NCI-H69 (cell line): ENCODE measurements around the gene MGAT3.

Experiments
- DNase-seq: peaks from one replicate; lab custom pipeline; 2025; lab: John Stamatoyannopoulos, UW

The MGAT3 gene

DNA sequence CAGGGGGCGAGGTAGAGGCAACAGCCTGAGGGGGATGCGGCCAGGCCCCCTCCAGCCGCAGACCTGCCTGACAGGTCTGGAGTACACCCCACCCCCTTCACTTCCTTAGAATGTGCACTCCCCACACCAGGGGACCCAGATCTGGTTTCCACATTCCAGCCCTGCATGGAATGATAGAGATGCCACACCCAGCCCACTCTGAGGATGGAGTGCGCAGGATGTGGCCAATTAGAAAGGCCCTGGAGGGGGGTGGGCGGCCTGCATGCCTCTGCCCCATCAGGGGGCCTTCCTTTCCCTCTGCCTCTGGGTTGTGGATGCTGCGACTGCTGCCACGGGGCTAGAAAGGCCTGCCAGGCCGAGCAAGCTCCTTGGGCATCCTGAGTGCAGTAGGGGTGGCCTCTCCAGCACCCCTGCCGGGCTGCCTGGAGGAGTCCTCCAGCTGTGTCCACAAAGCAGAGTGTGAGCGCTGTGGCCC lies 28.2 kb upstream of the MGAT3 start:
- DNase-seq = peak; percentile 97

DNA sequence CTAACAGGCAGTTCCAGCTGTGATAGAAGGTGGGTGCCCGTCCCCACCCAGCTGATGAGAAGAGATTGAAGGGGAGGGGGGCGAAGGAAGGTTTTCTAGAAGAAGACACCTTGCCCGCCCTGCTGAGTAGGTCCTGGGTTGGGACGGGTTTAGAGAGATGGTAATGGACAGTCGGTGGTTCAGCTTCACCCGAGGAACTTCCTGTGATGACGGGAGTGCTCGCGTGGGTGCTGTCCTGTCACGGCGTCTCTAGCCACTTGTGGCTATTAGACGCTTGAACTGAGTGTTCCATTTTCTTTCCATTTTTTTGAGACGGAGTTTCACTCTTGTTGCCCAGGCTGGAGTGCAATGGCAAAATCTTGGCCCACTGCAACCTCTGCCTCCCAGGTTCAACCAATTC lies 27.6 kb upstream of the MGAT3 start:
- no peak for DNase-seq

- DNase-seq = no peak
Measured at GRCh38 chr22:39429916-39430575, 26.8 kb upstream of the MGAT3 start.

GRCh38 chr22:39430576-39431150 lies 26.1 kb upstream of the MGAT3 start:
- no peak for DNase-seq

DNA sequence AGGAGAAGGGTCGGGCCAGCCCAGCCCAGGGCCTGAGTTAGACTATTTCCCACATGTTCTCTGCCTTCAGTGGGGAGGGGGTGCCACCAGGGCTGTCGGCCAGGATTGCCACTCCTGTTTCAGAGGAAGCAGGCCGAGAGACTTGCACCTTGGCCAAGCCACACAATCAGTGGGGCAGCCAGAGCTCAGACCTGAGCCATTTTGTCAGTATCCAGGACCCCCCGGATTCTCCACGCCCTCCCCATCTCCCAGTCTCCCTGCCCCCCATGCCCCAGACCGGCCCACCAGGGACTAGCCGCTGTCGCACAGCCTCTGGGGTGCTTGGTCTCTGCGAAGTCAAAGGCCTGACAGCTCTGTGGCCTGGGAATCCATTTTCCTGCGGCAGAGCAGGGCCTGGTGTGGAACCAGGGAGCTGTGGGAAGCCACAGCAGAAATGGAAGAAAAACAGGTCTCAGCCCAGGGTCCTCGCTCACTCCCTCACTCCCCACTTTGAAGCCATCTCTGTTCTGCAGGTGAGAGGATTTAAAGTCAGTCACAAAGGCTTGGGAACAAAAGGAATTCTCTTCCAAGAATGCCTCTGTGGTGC lies 25.5 kb upstream of the MGAT3 start:
- no peak for DNase-seq

DNA sequence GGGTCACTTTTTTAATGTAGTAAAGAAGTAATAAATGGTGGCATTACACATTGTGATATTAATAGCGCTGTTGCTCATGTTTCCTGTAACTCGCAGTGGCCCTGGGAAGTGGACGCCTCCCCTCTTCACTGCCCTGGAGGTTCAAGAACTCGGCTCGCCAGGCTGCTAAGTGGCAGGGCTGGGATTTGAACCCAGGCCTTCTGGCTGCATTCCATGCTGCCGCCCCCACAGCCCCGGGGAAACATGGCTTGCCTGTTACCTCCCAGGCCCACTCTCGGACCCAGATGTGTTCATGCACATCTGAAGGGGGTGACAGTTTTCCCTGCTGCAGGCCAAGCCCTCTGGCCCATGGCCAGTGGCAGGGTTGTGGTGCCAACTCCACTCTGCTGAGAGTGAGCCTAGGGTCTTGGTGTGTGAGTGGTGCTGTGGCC lies 25.0 kb upstream of the MGAT3 start:
- DNase-seq = no peak

GRCh38 chr22:39432361-39432811 lies 24.4 kb upstream of the MGAT3 start:
- no peak for DNase-seq

DNA sequence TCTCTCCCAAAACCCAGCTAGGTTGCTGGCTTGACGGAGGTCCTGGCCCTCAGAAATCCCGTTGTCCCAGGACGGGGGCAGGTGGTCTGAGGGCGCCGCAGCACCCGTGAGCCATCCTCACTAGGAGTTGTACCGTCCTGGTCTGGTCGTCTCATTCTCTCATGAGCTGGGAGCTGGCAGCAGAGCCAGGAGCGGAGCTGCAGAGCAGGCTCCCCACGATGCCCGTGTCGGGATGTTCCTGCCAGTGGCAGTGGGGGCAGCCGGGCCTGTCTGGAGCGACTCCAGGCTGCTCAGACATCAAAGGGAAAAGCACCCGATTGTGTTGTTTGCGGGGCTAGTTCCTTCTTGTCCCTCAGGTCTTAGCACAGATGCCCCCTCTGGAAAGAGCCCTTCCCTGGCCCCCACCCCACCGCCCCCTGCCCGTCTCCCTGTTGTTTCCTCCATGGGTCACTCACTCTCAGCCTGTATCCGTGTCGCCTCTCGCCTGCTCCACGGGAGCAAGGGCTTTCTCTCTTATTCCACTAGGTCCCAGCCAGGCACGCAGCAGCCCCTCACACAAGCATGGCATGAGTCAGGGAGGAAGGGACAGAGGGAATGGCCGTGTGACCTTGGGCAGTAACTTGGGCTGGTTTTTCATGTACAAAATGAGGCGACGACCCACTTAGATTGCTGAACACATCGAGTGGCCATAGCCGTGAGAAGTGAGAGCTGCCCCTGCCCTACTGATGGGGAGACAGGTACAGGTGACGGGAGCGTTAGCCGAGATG lies 23.2 kb upstream of the MGAT3 start:
- DNase-seq = no peak

- no peak for DNase-seq
Measured at GRCh38 chr22:39434243-39434653, 22.6 kb upstream of the MGAT3 start.

- DNase-seq = no peak
Measured at GRCh38 chr22:39434721-39435120, 22.1 kb upstream of the MGAT3 start.

- no peak for DNase-seq
Measured at GRCh38 chr22:39435616-39436015, 21.2 kb upstream of the MGAT3 start.

- DNase-seq = peak; percentile 60
Measured at GRCh38 chr22:39437791-39438704, 18.8 kb upstream of the MGAT3 start.

DNA sequence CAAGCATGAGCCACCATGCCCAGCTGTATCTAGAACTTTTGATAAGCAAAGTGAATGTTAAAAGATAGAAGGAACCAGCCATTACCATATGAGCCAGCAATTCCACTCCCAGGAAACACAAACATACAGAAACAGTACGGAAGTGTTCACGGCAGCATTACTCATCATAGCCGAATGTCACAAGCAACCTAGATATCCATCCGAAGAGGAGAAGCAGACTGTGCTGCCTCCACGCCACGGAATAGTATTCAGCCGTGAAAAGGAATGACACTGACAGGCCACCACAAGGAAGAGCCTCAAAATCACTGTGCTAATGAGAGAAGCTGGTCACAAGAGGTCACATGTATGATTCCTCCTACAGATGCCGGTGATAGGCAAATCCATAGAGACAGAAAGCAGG lies 17.6 kb upstream of the MGAT3 start:
- no peak for DNase-seq

DNA sequence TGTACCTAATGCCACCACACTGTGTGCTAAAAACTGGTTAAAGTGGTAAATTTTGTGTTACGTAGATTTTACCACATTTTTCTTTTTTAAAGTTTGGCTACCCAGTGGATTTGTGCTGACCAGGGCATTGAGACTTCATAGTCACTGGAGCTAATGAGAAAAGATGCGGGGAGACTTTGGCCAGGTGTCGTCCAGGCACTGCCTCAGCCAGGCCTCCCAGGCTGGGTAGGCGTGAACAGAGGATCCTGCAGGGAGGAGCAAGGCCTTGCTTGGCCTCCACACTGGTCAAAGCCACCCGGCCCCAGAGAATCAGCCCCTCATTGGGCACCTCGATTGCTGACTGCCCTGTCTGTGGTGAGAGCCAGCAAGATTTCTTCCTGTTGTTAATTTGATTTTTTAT lies 13.4 kb upstream of the MGAT3 start:
- DNase-seq = no peak

- DNase-seq = no peak
Measured at GRCh38 chr22:39444247-39444800, 12.5 kb upstream of the MGAT3 start.

GRCh38 chr22:39444937-39445465 lies 11.8 kb upstream of the MGAT3 start:
- DNase-seq = no peak

DNA sequence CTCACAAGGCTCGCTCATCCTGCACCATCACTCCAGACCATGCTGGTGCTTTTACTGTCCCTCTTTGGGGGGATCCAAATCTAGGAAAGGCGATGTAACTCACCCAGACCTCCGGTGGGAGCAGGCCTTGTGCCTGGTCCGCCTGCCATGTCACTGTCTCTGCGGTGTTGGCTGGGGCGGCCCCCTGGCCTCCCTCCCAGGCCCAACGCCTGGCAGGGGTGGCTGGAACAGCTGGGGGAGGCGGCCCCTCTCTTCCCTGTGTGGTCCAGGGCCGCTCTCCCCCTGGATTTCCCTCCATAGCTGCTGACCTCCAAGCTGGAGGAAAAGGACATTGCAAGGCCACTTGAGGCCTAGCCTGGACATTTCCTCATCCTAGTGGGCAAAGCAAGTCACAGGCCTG lies 11.1 kb upstream of the MGAT3 start:
- DNase-seq = no peak

GRCh38 chr22:39446239-39446721 lies 10.5 kb upstream of the MGAT3 start:
- DNase-seq = no peak

DNA sequence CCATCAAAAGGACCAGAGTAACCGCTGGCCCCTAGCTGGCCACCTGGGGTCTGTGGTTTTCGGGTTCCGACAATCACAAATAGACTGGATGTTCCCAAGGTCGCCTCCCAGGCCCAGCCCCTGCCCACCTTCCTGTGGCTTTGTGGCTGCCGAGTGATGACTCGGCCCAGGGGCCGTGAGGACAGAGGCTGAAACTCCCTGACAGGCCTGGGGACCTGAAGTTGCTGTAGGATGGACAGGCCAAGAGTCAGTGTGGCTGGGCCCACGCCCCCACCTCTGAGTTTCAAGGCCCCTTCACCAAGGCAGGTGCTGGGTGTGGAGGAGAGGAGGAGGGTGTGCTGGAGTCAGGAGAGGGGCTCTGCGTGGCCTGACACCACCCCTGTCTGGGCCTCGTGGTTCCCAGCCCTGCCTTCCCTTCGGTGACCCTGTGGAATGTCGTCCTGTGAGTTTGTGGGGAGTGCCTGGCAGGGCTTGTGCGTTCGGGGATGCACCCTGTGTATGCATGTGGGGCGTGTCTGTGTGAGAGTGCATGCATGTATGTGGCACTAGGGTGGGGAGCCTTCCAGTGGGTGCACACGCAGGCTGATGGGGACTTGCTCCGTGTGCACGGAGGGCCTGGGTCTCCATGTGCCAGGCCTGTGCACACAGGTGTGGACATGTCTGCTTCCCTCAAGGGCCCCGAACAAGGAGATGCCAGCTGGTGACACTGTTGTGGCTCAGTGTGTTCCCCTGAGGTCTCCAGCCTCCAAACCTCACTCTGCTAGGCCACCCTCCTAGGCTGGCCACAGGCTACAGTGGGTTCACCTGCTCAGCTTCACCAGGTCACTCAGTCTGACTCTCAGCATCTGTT lies 8.4 kb upstream of the MGAT3 start:
- no peak for DNase-seq

DNA sequence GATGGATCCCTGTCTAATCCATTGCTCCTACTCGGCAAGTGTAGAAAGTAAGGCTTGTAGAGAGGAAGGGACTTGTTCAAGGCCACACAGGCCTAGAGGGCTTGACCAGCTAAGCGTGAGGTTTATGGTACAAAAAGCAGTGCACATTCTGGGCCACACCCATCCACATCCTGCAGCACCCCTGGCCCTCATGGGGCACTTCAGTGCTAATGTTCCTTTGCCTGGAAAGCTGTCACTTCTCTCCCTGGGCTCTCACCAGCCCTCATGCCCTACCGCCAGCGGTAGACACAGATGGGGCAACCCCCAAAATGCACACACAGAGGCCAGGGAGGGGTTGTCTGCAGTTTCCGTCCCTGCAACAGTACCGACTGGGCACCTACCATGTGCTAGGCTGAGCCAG lies 7.1 kb upstream of the MGAT3 start:
- no peak for DNase-seq
